Thyroid gland (tissue), 4 donors: ENCODE data around the gene EIF6.

Experiments
- CTCF ChIP-seq, 6 experiments: fragments of 200-600 bp in 3 of 6; fragments of 450-650 bp in 3 of 6; sonication (generic) in 3 of 6; IDR thresholded peaks; one replicate each; pipeline ENCODE4 v1.5.1; 2016 to 2019; ENCODE audit warnings: antibody characterized with exemption in 6 of 6, mild to moderate bottlenecking in 2 of 6, inconsistent platforms in 1 of 6, moderate library complexity in 1 of 6
- POLR2A ChIP-seq, 2 donors: fragments of 450-650 bp; IDR thresholded peaks; one replicate each; pipeline ENCODE4 v1.6.1; 2017; ENCODE audit warnings: antibody characterized with exemption in 2 of 2, mild to moderate bottlenecking in 2 of 2, moderate library complexity in 1 of 2

- TF ChIP-seq POLR2A (IDR thresholded peaks at IDR 0.05) = no peak
- peak; percentile 38 to 84 (median 70) for TF ChIP-seq CTCF (IDR thresholded peaks at IDR 0.05)
Measured at GRCh38 chr20:35269055-35269781, 15.4 kb downstream of the EIF6 start.
